OCI-LY1 (cell line): ENCODE results near the gene PHF23.

ENCODE experiments used
- EZH2 ChIP-seq: fragments of 200-600 bp; sonication (generic), shearing (Covaris generic); IDR thresholded peaks from 2 replicates; pipeline ENCODE4 v1.8.0; 2017; ENCODE audit warnings: borderline replicate concordance, mixed run types, mild to moderate bottlenecking, antibody characterized with exemption, low read length, moderate library complexity, mixed read lengths
- TF ChIP-seq, protein P1 (sequence below): fragments of 200-600 bp; sonication (generic), shearing (Covaris generic); IDR thresholded peaks from 2 replicates; pipeline ENCODE4 v1.5.1; 2017; ENCODE audit warnings: mild to moderate bottlenecking, antibody characterized with exemption, low read length, moderate library complexity, mixed read lengths

DNA sequence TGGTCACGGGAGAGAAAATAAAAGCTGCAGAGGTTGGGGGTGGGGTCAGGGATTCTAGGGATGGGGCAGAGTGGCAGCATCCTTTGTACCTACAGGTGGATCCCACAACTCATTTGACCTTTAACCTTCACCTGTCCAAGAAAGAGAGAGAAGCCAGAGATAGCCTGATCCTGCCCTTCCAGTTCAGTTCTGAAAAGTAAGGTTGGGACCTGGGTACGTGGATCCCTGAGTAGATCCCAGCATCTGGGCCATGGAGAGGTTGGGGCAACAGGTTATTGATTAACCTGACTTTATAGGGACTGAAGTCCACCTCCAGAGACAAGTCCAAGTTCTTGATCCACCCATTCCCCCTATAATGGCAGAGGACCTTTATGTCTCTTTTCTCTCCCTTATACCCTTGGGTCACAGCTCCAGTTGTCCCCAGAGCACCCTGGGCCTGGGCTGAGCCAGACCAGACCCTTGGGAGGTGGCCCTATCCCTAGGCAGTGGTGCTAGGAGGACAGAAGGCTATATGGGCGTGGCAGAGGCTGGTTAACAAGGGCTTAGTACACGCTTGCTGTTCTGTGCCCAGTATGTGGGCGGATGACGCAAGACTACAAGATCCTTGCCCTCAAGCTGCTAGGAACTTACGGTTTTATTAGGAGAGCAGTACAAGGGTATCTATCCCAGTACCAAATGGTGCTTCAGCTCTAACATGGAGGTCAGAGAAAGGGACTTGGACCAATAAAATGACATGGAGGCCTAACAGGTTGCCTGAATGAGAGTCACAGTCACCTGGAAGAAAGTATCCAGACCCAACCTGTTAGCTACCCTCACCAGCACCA is 19.7 kb upstream of the PHF23 start:
- TF ChIP-seq, protein P1, sequence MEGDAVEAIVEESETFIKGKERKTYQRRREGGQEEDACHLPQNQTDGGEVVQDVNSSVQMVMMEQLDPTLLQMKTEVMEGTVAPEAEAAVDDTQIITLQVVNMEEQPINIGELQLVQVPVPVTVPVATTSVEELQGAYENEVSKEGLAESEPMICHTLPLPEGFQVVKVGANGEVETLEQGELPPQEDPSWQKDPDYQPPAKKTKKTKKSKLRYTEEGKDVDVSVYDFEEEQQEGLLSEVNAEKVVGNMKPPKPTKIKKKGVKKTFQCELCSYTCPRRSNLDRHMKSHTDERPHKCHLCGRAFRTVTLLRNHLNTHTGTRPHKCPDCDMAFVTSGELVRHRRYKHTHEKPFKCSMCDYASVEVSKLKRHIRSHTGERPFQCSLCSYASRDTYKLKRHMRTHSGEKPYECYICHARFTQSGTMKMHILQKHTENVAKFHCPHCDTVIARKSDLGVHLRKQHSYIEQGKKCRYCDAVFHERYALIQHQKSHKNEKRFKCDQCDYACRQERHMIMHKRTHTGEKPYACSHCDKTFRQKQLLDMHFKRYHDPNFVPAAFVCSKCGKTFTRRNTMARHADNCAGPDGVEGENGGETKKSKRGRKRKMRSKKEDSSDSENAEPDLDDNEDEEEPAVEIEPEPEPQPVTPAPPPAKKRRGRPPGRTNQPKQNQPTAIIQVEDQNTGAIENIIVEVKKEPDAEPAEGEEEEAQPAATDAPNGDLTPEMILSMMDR: no peak
- no peak for TF ChIP-seq EZH2
